Subcutaneous abdominal adipose tissue (tissue), 5 donors: ENCODE measurements around the gene SREK1IP1.

Experiments
- H3K27ac ChIP-seq: one replicate; pipeline ENCODE4 v1.7.0; 2013; ENCODE audit warnings: low read depth, mild to moderate bottlenecking, inconsistent platforms, low read length, moderate library complexity
- H3K27me3 ChIP-seq, 5 donors: one replicate each; pipeline ENCODE4 v1.7.0; 2013; ENCODE audit warnings: low read length in 5 of 5, inconsistent platforms in 1 of 5; ENCODE audit not compliant: control insufficient read depth in 5 of 5, insufficient read depth in 4 of 5
- H3K36me3 ChIP-seq, 5 donors: one replicate each; pipeline ENCODE4 v1.7.0; 2013; ENCODE audit warnings: low read length in 5 of 5; ENCODE audit not compliant: control insufficient read depth in 5 of 5, insufficient read depth in 5 of 5
- H3K4me1 ChIP-seq, 5 donors: one replicate each; pipeline ENCODE4 v1.7.0; 2013; ENCODE audit warnings: low read length in 5 of 5, mild to moderate bottlenecking in 3 of 5, moderate library complexity in 1 of 5; ENCODE audit not compliant: control insufficient read depth in 5 of 5, insufficient read depth in 5 of 5
- H3K4me3 ChIP-seq, 5 donors: one replicate each; pipeline ENCODE4 v1.7.0; 2013; ENCODE audit warnings: low read length in 5 of 5, low read depth in 1 of 5
- H3K9ac ChIP-seq, 5 donors: one replicate each; pipeline ENCODE4 v1.7.0; 2013; ENCODE audit warnings: low read length in 5 of 5, mild to moderate bottlenecking in 4 of 5, moderate library complexity in 3 of 5
- H3K9me3 ChIP-seq, 5 donors: one replicate each; pipeline ENCODE4 v1.7.0; 2013; ENCODE audit warnings: low read length in 5 of 5; ENCODE audit not compliant: control insufficient read depth in 5 of 5
- donor health status: healthy.
- donor health status: healthy.
- donor health status: healthy.
- donor health status: healthy.
- donor health status: healthy.

SREK1IP1 gene

GRCh38 chr5:64767959-64768357 is 533 bp downstream of the SREK1IP1 start:
- peaks cover 2 to 42% (median 40%) of the 10 kb centered on the region in 5 donors for H3K4me1 ChIP-seq

GRCh38 chr5:64766941-64767340 is 1.6 kb downstream of the SREK1IP1 start:
- H3K4me1 ChIP-seq = peaks cover 2 to 42% (median 40%) of the 10 kb centered on the region in 5 donors
- no peak overlapping the region for H3K27ac ChIP-seq
- no peaks in the 10 kb centered on the region for H3K27me3 ChIP-seq
- no peaks in the 10 kb centered on the region for H3K9me3 ChIP-seq
- H3K36me3 ChIP-seq = peaks cover 8 to 11% (median 9%) of the 10 kb centered on the region in 5 donors
- peak overlapping the region; percentile 79 to 99 (median 96) for H3K9ac ChIP-seq
- peak overlapping the region; percentile 94 to 100 (median 98) for H3K4me3 ChIP-seq

More at GRCh38 chr5:64767959-64768357, 533 bp downstream of the SREK1IP1 start:
- Histone ChIP-seq H3K4me3 (peak overlapping the region; percentile 94 to 100 (median 98)), H3K9ac (peak overlapping the region; percentile 79 to 99 (median 96)), H3K27ac (peak overlapping the region; percentile 90), H3K9me3 (no peaks in the 10 kb centered on the region), H3K36me3 (peaks cover 8 to 11% (median 9%) of the 10 kb centered on the region in 5 donors), H3K27me3 (no peaks in the 10 kb centered on the region)

- Histone ChIP-seq H3K4me3 (no peak overlapping the region), H3K4me1 (peaks cover 2 to 42% (median 40%) of the 10 kb centered on the region in 5 donors), H3K9me3 (no peaks in the 10 kb centered on the region), H3K27ac (no peak overlapping the region), H3K27me3 (no peaks in the 10 kb centered on the region), H3K36me3 (peaks cover 8 to 16% (median 11%) of the 10 kb centered on the region in 5 donors), H3K9ac (peak overlapping the region in 1 of 5 donors; percentile 0)
These were observed 2.5 kb downstream of the SREK1IP1 start for GRCh38 chr5:64765804-64766504.

GRCh38 chr5:64763948-64764503 is 4.5 kb downstream of the SREK1IP1 start:
- H3K4me1 ChIP-seq = peaks cover 2 to 31% (median 27%) of the 10 kb centered on the region in 5 donors
- no peak overlapping the region for H3K27ac ChIP-seq
- no peaks in the 10 kb centered on the region for H3K27me3 ChIP-seq
- H3K36me3 ChIP-seq = peaks cover 8 to 20% (median 11%) of the 10 kb centered on the region in 5 donors
- no peak overlapping the region for H3K4me3 ChIP-seq
- no peaks in the 10 kb centered on the region for H3K9me3 ChIP-seq
- H3K9ac ChIP-seq = no peak overlapping the region

GRCh38 chr5:64759960-64760660 is 8.4 kb downstream of the SREK1IP1 start:
- peaks cover 0 to 12% (median 5%) of the 10 kb centered on the region in 5 donors for H3K4me1 ChIP-seq
- peaks cover 8 to 19% (median 11%) of the 10 kb centered on the region in 5 donors for H3K36me3 ChIP-seq
- H3K9ac ChIP-seq = no peak overlapping the region
- H3K4me3 ChIP-seq = no peak overlapping the region
- H3K9me3 ChIP-seq = no peaks in the 10 kb centered on the region
- H3K27me3 ChIP-seq = no peaks in the 10 kb centered on the region
- no peak overlapping the region for H3K27ac ChIP-seq

GRCh38 chr5:64758901-64759300 is 9.6 kb downstream of the SREK1IP1 start:
- peaks cover 0 to 12% (median 5%) of the 10 kb centered on the region in 5 donors for H3K4me1 ChIP-seq
- H3K36me3 ChIP-seq = peaks cover 2 to 12% (median 4%) of the 10 kb centered on the region in 5 donors
- no peaks in the 10 kb centered on the region for H3K27me3 ChIP-seq
- H3K9me3 ChIP-seq = no peaks in the 10 kb centered on the region
- no peak overlapping the region for H3K9ac ChIP-seq
- no peak overlapping the region for H3K4me3 ChIP-seq
- H3K27ac ChIP-seq = no peak overlapping the region

- H3K4me3 ChIP-seq = no peak overlapping the region
- no peak overlapping the region for H3K27ac ChIP-seq
- H3K9ac ChIP-seq = no peak overlapping the region
- no peaks in the 10 kb centered on the region for H3K27me3 ChIP-seq
- H3K4me1 ChIP-seq = peaks cover 0 to 8% (median 3%) of the 10 kb centered on the region in 5 donors
- H3K9me3 ChIP-seq = no peaks in the 10 kb centered on the region
- H3K36me3 ChIP-seq = peaks cover 2 to 20% (median 8%) of the 10 kb centered on the region in 5 donors
These were observed 14.4 kb downstream of the SREK1IP1 start for GRCh38 chr5:64754066-64754465.

GRCh38 chr5:64749385-64749784 is 19.1 kb downstream of the SREK1IP1 start:
- no peaks in the 10 kb centered on the region for H3K27me3 ChIP-seq
- H3K9ac ChIP-seq = no peak overlapping the region
- H3K36me3 ChIP-seq = peaks cover 2 to 23% (median 8%) of the 10 kb centered on the region in 5 donors
- no peaks in the 10 kb centered on the region for H3K4me1 ChIP-seq
- H3K9me3 ChIP-seq = no peaks in the 10 kb centered on the region
- no peak overlapping the region for H3K4me3 ChIP-seq
- H3K27ac ChIP-seq = no peak overlapping the region

GRCh38 chr5:64746446-64746845 is 22.0 kb downstream of the SREK1IP1 start:
- Histone ChIP-seq H3K9ac (no peak overlapping the region), H3K9me3 (no peaks in the 10 kb centered on the region), H3K4me3 (no peak overlapping the region), H3K27me3 (no peaks in the 10 kb centered on the region), H3K4me1 (peaks cover 0 to 8% (median 0%) of the 10 kb centered on the region in 5 donors), H3K27ac (no peak overlapping the region), H3K36me3 (peaks cover 0 to 9% (median 4%) of the 10 kb centered on the region in 5 donors)

- Histone ChIP-seq H3K9ac (no peak overlapping the region), H3K27ac (no peak overlapping the region), H3K9me3 (no peaks in the 10 kb centered on the region)
These were observed 23.6 kb downstream of the SREK1IP1 start for GRCh38 chr5:64744914-64745313.

More at GRCh38 chr5:64744914-64745313, 23.6 kb downstream of the SREK1IP1 start:
- H3K36me3 ChIP-seq = peaks cover 5 to 15% (median 10%) of the 10 kb centered on the region in 5 donors
- H3K27me3 ChIP-seq = no peaks in the 10 kb centered on the region
- H3K4me3 ChIP-seq = no peak overlapping the region
- H3K4me1 ChIP-seq = peaks cover 0 to 8% (median 0%) of the 10 kb centered on the region in 5 donors
